GM18909 (cell line): Measurements from ENCODE around the gene ATP8A2.
"Not testable (repeated sequence)": the region's sequence is repeated elsewhere in the genome, so short reads cannot be mapped to it uniquely, and the experiment has no call there.

ENCODE experiments used
- ATAC-seq: cut with Tn5 transposase; IDR thresholded peaks from one replicate; pipeline ENCODE4 v1.9.1; 2021; ENCODE audit warnings: mild to moderate bottlenecking; ENCODE audit not compliant: unreplicated experiment, poor library complexity

The ATP8A2 gene

GRCh38 chr13:25525884-25526283 lies 154.1 kb downstream of the ATP8A2 start:
- ATAC-seq, result no peak

- no peak for ATAC-seq
Measured at GRCh38 chr13:25528266-25528665, 156.5 kb downstream of the ATP8A2 start.

- ATAC-seq, result no peak
Measured at GRCh38 chr13:25529425-25529824, 157.7 kb downstream of the ATP8A2 start.

- ATAC-seq, result no peak
Measured at GRCh38 chr13:25538276-25538675, 166.5 kb downstream of the ATP8A2 start.

- ATAC-seq, result peak; percentile 57
Measured at GRCh38 chr13:25541434-25542123, 169.8 kb downstream of the ATP8A2 start.

- not testable (repeated sequence) for ATAC-seq
Measured at GRCh38 chr13:25548991-25549390, 177.2 kb downstream of the ATP8A2 start.

- ATAC-seq, result no peak
Measured at GRCh38 chr13:25561812-25562211, 190.0 kb downstream of the ATP8A2 start.

GRCh38 chr13:25570185-25570584 lies 198.4 kb downstream of the ATP8A2 start:
- ATAC-seq, result no peak

- no peak for ATAC-seq
Measured at GRCh38 chr13:25571237-25571636, 199.5 kb downstream of the ATP8A2 start.

GRCh38 chr13:25572171-25572570 lies 200.4 kb downstream of the ATP8A2 start:
- ATAC-seq, result not testable (repeated sequence)

GRCh38 chr13:25574437-25575411 lies 202.9 kb downstream of the ATP8A2 start:
- peak; percentile 65 for ATAC-seq

GRCh38 chr13:25575562-25575961 lies 203.8 kb downstream of the ATP8A2 start:
- ATAC-seq, result no peak

- ATAC-seq, result no peak
Measured at GRCh38 chr13:25578526-25578925, 206.8 kb downstream of the ATP8A2 start.

- ATAC-seq, result no peak
Measured at GRCh38 chr13:25579221-25579620, 207.4 kb downstream of the ATP8A2 start.

GRCh38 chr13:25581351-25581750 lies 209.6 kb downstream of the ATP8A2 start:
- no peak for ATAC-seq

GRCh38 chr13:25584087-25584486 lies 212.3 kb downstream of the ATP8A2 start:
- ATAC-seq, result no peak

GRCh38 chr13:25585000-25585399 lies 213.2 kb downstream of the ATP8A2 start:
- no peak for ATAC-seq

GRCh38 chr13:25587326-25587980 lies 215.7 kb downstream of the ATP8A2 start:
- ATAC-seq, result no peak

GRCh38 chr13:25588336-25589060 lies 216.7 kb downstream of the ATP8A2 start:
- no peak for ATAC-seq

GRCh38 chr13:25598421-25598820 lies 226.6 kb downstream of the ATP8A2 start:
- ATAC-seq, result no peak
